ENCODE measurements around the gene TPP1.

GRCh38 chr11:6625832-6626420, 6.7 kb upstream of the TPP1 start:
- no peak for TF ChIP-seq CTCF (IDR thresholded peaks at IDR 0.05)
- no peak for TF ChIP-seq POLR2AphosphoS5 (IDR thresholded peaks at IDR 0.05)
- TF ChIP-seq POLR2A (IDR thresholded peaks at IDR 0.05) = no peak

All from breast epithelium (tissue), 3 donors.